GM19240 (cell line): ENCODE data around the gene SESTD1.

ENCODE experiments used
- DNase-seq: peaks from one replicate; pipeline ENCODE4 v3.0.0; 2011; ENCODE audit warnings: low spot score; ENCODE audit not compliant: insufficient read length

The SESTD1 gene

GRCh38 chr2:179186126-179186525 lies 78.5 kb downstream of the SESTD1 start:
- DNase-seq = no peak

GRCh38 chr2:179184610-179185009 lies 80.0 kb downstream of the SESTD1 start:
- DNase-seq = no peak

- DNase-seq = no peak
Measured at GRCh38 chr2:179181002-179181401, 83.6 kb downstream of the SESTD1 start.

- no peak for DNase-seq
Measured at GRCh38 chr2:179180242-179180641, 84.4 kb downstream of the SESTD1 start.

GRCh38 chr2:179179719-179180118 lies 84.9 kb downstream of the SESTD1 start:
- DNase-seq = no peak

- no peak for DNase-seq
Measured at GRCh38 chr2:179177694-179178093, 86.9 kb downstream of the SESTD1 start.

- no peak for DNase-seq
Measured at GRCh38 chr2:179174240-179174639, 90.4 kb downstream of the SESTD1 start.

- no peak for DNase-seq
Measured at GRCh38 chr2:179172894-179173293, 91.7 kb downstream of the SESTD1 start.

- DNase-seq = no peak
Measured at GRCh38 chr2:179171371-179171770, 93.3 kb downstream of the SESTD1 start.

- no peak for DNase-seq
Measured at GRCh38 chr2:179170901-179171300, 93.7 kb downstream of the SESTD1 start.

GRCh38 chr2:179165356-179166000 lies 99.2 kb downstream of the SESTD1 start:
- DNase-seq = no peak

- no peak for DNase-seq
Measured at GRCh38 chr2:179141206-179141605, 123.4 kb downstream of the SESTD1 start.

- no peak for DNase-seq
Measured at GRCh38 chr2:179140571-179140970, 124.1 kb downstream of the SESTD1 start.

- no peak for DNase-seq
Measured at GRCh38 chr2:179139506-179139905, 125.1 kb downstream of the SESTD1 start.

- no peak for DNase-seq
Measured at GRCh38 chr2:179137200-179137759, 127.4 kb downstream of the SESTD1 start.

GRCh38 chr2:179133016-179133415 lies 131.6 kb downstream of the SESTD1 start:
- DNase-seq = no peak

GRCh38 chr2:179132076-179132475 lies 132.6 kb downstream of the SESTD1 start:
- DNase-seq = no peak

- no peak for DNase-seq
Measured at GRCh38 chr2:179130560-179130959, 134.1 kb downstream of the SESTD1 start.

GRCh38 chr2:179129574-179130238 lies 134.9 kb downstream of the SESTD1 start:
- DNase-seq = no peak

- DNase-seq = no peak
Measured at GRCh38 chr2:179125404-179125803, 139.2 kb downstream of the SESTD1 start.

GRCh38 chr2:179124282-179124681 lies 140.3 kb downstream of the SESTD1 start:
- no peak for DNase-seq

GRCh38 chr2:179123272-179123662 lies 141.4 kb downstream of the SESTD1 start:
- DNase-seq = no peak

GRCh38 chr2:179107737-179108136 lies 156.9 kb downstream of the SESTD1 start:
- no peak for DNase-seq
